Immature natural killer cell (primary cell): ENCODE data around the gene MT4. TPM values are rescaled to one million over a fixed set of nuclear protein-coding genes. Genes with fewer than 3 reads are reported as not detected.

Experiments
- DNase-seq, 3 donors: peaks; one replicate each; pipeline ENCODE4 v3.0.0; 2022; ENCODE audit warnings: mixed read lengths in 1 of 3
- H3K27ac Mint-ChIP-seq, 6 donors: one replicate each; pipeline ENCODE4 v1.8.0; 2020; ENCODE audit warnings: mixed read lengths in 6 of 6, mild to moderate bottlenecking in 5 of 6, inconsistent platforms in 4 of 6, moderate library complexity in 3 of 6
- H3K27me3 Mint-ChIP-seq, 3 donors: one replicate each; pipeline ENCODE4 v1.8.0; 2020 to 2021; ENCODE audit warnings: low read depth in 3 of 3, mild to moderate bottlenecking in 3 of 3, mixed read lengths in 3 of 3, moderate library complexity in 3 of 3, inconsistent platforms in 1 of 3
- H3K36me3 Mint-ChIP-seq, 3 donors: one replicate each; pipeline ENCODE4 v1.8.0; 2020; ENCODE audit warnings: mixed read lengths in 3 of 3, inconsistent platforms in 2 of 3, mild to moderate bottlenecking in 2 of 3
- H3K4me1 Mint-ChIP-seq, 2 donors: one replicate each; pipeline ENCODE4 v1.8.0; 2020; ENCODE audit warnings: inconsistent platforms in 2 of 2, mild to moderate bottlenecking in 2 of 2, mixed read lengths in 2 of 2, moderate library complexity in 1 of 2
- H3K4me3 Mint-ChIP-seq, 5 donors: one replicate each; pipeline ENCODE4 v1.8.0; 2020; ENCODE audit warnings: mild to moderate bottlenecking in 5 of 5, mixed read lengths in 5 of 5, inconsistent platforms in 3 of 5, moderate library complexity in 3 of 5
- H3K9me3 Mint-ChIP-seq, 6 donors: one replicate each; pipeline ENCODE4 v1.8.0; 2020; ENCODE audit warnings: mild to moderate bottlenecking in 6 of 6, mixed read lengths in 6 of 6, inconsistent platforms in 4 of 6, moderate library complexity in 3 of 6
- polyA plus RNA-seq, 3 donors: library from polyadenylated mRNA; unstranded; fragments of 300-500 nt; fragmentation: Illumina TruSeq; gene quantifications; one replicate each; pipeline ENCODE4 v1.2.3, GENCODE V29; 2021

Gene MT4
- polyA plus RNA-seq, 3 donors from 2014 or later, result not detected

DNA sequence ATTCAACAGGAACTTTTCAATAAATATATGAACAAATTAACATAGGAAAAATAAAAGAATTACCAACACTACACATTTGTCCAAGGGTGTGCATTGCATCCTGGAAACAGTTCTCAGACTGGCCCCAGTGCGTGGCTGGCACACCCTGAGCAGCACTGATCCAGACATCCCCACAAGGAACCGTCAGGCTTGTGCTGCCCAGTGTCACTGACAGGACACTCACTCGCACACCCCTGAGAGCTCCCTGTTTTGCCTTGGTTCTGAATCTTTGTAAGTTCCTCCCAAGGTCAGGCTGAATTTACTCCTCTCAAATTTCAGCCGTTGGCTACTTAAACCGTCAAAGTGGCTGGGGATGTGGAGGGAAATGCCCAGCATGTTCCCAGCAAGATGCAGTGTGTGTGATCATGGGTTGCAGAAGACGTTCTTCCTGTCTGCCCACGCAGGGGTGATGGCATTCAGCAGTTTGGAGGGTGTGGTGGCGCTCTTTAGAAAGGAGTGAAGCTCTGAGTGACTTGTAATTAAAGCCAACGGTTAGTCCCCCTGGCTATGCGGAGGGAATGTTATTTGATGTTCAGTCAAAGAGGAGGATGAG, 45.2 kb downstream of the MT4 start:
- Mint-ChIP-seq H3K27me3 (peaks cover 2 to 19% (median 5%) of the 10 kb centered on the region in 3 donors), H3K36me3 (no peaks in the 10 kb centered on the region), H3K4me3 (peak overlapping the region; percentile 92 to 100 (median 97)), H3K27ac (peak overlapping the region; percentile 88 to 97 (median 94)), H3K9me3 (no peaks in the 10 kb centered on the region), H3K4me1 (peaks cover 53 to 55% of the 10 kb centered on the region in 2 donors)
- DNase-seq, result peak; percentile 43 to 71 (median 62)

DNA sequence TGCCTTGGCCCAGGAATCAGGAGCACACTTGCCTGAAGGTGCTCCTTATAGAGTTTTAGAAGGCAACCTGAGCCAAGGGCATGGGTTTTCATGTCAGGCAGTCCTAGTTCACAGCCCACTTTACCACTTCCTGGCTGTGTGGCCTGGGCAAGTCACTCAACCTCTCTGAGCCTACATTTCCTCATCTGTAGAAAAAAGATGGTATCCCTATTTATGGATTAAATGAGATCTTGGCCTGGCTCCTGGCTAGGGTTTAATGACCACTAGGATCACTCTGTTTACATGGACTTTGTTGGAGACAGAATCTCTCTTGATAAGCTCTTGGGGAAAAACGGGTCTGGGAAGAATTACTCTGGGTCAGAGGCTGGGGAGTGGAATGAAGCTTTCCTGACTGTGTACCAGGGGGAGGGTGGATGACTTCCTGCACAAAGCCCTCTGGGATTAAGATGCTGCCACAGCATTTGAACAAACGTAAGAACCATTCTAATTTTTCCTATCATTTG, 45.8 kb downstream of the MT4 start:
- no peaks in the 10 kb centered on the region for H3K9me3 Mint-ChIP-seq
- H3K4me3 Mint-ChIP-seq, result peak overlapping the region; percentile 92 to 100 (median 97)
- H3K27me3 Mint-ChIP-seq, result peaks cover 2 to 19% (median 5%) of the 10 kb centered on the region in 3 donors
- peaks cover 53 to 55% of the 10 kb centered on the region in 2 donors for H3K4me1 Mint-ChIP-seq
- H3K27ac Mint-ChIP-seq, result peak overlapping the region; percentile 88 to 97 (median 94)
- H3K36me3 Mint-ChIP-seq, result no peaks in the 10 kb centered on the region
- DNase-seq, result no peak

DNA sequence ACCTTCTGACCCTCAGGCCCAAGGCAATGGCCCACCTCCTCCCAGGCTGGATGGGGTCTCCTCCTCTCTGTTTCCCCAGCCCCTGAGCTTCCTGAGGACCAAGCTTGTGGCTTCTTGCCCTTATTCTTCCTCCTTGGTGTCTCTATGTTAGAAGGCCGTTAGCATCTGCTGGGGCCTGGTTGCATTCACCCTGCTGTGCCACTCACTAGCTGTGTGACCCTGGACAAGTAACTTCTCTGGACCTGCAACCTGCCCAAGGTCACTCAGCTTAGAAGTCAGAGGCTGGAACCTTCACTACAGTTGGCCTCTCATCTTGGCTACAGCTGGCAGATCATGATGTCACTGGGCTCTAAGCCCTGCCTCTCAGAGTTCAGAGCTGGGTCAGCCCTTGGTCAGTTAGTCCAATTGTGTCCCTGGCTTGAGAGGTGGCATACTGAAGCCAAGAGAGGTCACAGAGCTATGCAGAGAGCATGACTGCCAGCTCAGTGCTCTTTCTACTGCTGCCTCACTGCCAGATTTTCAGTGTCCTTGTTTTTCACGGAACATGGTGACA, 46.5 kb downstream of the MT4 start:
- H3K4me3 Mint-ChIP-seq, result peak overlapping the region in 4 of 5 donors; percentile 5 to 61 (median 24)
- peaks cover 2 to 19% (median 5%) of the 10 kb centered on the region in 3 donors for H3K27me3 Mint-ChIP-seq
- H3K9me3 Mint-ChIP-seq, result no peaks in the 10 kb centered on the region
- peaks cover 51 to 52% of the 10 kb centered on the region in 2 donors for H3K4me1 Mint-ChIP-seq
- H3K27ac Mint-ChIP-seq, result peak overlapping the region; percentile 88 to 97 (median 94)
- no peak for DNase-seq
- no peaks in the 10 kb centered on the region for H3K36me3 Mint-ChIP-seq

DNA sequence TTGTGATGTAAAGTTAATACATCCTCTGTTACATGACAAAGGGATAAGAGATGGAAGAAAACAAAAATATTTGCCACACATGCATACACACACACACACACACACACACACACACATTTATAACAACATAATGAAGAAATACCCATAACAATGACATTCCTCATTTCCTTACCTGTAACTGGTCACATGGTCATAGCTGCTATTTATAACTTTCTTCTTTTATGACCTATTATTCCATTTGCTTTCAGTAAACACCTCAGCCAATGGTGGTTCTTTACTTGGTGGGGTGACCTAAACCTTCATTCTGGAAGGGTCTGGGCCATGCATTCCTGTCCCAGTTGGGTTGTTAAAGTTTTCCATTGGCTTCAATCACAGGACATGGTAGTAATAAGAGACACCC, 48.8 kb downstream of the MT4 start:
- H3K9me3 Mint-ChIP-seq, result no peaks in the 10 kb centered on the region
- peaks cover 40 to 41% of the 10 kb centered on the region in 2 donors for H3K4me1 Mint-ChIP-seq
- no peak for DNase-seq
- peak overlapping the region in 1 of 6 donors; percentile 13 for H3K27ac Mint-ChIP-seq
- no peaks in the 10 kb centered on the region for H3K36me3 Mint-ChIP-seq
- no peak overlapping the region for H3K4me3 Mint-ChIP-seq
- H3K27me3 Mint-ChIP-seq, result peaks cover 8 to 14% (median 13%) of the 10 kb centered on the region in 3 donors

DNA sequence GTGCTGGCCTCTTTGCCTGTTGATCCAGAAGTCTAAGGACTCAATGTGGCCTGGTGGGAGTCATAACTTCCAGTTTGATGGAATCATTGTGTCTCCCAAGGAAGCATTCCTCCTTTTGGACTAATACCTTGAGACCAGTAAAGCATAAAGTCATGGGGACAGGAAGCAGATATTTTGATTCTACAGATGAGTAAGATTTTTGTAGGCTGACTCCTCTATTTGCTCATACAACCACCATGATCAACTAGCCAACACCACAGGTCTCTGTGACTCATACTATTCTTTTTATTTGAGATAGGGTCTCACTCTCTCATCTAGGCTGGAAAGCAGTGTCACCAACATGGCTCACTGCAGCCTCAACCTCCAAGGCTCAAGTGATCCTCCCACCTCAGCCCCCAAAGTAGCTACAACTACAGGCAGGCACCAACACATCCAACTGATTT, 49.7 kb downstream of the MT4 start:
- no peak for DNase-seq
- Mint-ChIP-seq H3K9me3 (no peaks in the 10 kb centered on the region), H3K27me3 (peaks cover 8 to 16% (median 9%) of the 10 kb centered on the region in 3 donors), H3K4me1 (peaks cover 31 to 33% of the 10 kb centered on the region in 2 donors), H3K4me3 (no peak overlapping the region), H3K27ac (no peak overlapping the region), H3K36me3 (no peaks in the 10 kb centered on the region)

DNA sequence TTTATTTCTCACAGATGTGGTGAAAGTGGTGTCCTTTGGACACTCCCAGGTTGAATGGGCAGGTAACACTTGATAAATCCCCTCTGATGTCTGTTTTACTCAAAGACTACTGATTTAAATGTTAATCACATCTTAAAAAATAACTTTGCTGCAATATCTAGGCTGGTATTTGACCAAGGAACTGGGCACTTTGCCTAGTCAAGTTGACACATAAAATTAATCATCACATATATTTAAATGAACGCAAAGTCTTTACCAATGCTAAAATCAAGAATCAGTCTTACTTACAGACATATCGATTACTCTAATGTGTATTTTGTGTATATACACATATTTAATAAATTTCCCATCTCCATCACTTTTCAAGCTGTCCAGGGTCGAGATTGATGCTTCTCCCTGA, 50.5 kb downstream of the MT4 start:
- H3K4me1 Mint-ChIP-seq, result peaks cover 23 to 25% of the 10 kb centered on the region in 2 donors
- peaks cover 2 to 19% (median 8%) of the 10 kb centered on the region in 3 donors for H3K27me3 Mint-ChIP-seq
- H3K4me3 Mint-ChIP-seq, result no peak overlapping the region
- no peak overlapping the region for H3K27ac Mint-ChIP-seq
- no peaks in the 10 kb centered on the region for H3K36me3 Mint-ChIP-seq
- no peak for DNase-seq
- no peaks in the 10 kb centered on the region for H3K9me3 Mint-ChIP-seq

DNA sequence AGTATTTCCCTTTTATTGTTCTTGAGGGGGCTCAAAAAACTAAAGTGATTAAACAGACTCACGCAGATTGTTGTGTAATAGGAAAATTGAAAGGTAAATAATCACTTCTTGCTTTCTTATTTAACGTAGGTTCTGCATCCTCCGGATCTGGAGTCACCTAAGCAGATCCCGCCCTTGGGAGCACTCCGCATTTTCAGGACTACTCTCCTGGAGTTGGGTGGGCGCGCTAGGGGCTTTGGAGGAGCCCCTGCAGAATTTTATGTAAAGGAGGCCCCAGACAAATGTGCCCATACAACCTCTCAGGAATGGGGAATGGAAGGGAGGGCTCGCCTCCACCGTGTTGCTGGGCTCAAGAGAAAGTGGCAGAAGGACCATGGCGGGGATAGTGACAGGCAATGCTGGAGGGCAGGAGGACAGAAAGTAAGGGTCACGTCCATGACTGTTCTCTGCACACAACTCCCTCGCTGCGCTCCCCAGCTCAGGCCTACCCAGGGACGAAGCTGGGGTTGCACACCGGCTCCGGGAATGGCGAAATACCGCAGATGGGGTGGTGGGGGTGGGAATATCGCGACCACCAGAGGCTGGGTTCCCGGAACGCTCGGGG, 51.8 kb downstream of the MT4 start:
- Mint-ChIP-seq H3K9me3 (no peaks in the 10 kb centered on the region), H3K4me3 (peak overlapping the region in 4 of 5 donors; percentile 28 to 69 (median 44)), H3K36me3 (no peaks in the 10 kb centered on the region), H3K4me1 (peaks cover 10 to 11% of the 10 kb centered on the region in 2 donors), H3K27me3 (peaks cover 0 to 19% (median 10%) of the 10 kb centered on the region in 3 donors), H3K27ac (peak overlapping the region in 1 of 6 donors; percentile 34)
- DNase-seq, result no peak

DNA sequence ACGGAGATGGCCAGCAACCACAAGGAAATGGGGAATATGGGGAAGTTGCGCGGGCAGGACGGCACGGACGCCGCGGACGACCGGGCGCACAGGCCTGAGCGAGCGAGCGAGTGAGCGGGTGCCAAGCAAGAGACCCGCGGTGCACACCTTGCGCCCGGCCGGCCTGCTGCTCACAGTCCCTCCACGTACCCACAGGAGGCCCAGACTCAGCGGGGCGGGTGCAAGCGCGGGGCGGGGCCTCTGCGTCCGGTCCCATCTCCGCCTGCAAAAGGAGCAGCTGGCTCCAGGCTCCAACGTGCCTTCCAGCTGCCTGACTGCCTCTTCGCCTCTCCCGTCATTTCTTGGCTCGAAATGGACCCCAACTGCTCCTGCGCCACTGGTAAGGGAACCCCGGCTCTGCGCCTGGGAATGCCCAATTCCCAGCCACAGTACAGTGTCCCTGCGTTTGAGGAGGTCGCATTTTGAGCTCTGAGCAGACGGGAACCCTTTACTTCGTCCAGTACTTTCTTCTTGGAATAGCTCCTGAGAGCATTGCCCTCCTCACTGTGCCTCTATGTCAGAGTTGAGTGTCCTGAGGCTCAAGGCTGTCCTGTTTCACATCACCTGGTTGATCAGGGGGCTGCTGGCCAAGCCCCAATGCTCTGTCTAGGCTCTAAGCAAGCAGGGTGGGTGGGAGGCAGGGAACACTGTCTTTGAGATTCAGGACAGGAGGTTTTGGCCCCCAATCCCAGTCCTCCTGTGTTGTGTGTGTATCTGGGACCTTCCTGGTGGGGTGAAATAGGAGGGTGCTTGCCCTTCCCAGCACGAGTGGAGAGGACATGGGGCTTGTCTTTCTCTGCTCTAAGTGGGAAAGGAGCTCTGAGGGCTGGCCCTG, 52.6 kb downstream of the MT4 start:
- peaks cover 10 to 11% of the 10 kb centered on the region in 2 donors for H3K4me1 Mint-ChIP-seq
- H3K36me3 Mint-ChIP-seq, result no peaks in the 10 kb centered on the region
- H3K4me3 Mint-ChIP-seq, result peak overlapping the region; percentile 36 to 69 (median 47)
- H3K27ac Mint-ChIP-seq, result no peak overlapping the region
- DNase-seq, result peak in 1 of 3 donors; percentile 35
- H3K27me3 Mint-ChIP-seq, result peaks cover 0 to 19% (median 10%) of the 10 kb centered on the region in 3 donors
- H3K9me3 Mint-ChIP-seq, result no peaks in the 10 kb centered on the region

DNA sequence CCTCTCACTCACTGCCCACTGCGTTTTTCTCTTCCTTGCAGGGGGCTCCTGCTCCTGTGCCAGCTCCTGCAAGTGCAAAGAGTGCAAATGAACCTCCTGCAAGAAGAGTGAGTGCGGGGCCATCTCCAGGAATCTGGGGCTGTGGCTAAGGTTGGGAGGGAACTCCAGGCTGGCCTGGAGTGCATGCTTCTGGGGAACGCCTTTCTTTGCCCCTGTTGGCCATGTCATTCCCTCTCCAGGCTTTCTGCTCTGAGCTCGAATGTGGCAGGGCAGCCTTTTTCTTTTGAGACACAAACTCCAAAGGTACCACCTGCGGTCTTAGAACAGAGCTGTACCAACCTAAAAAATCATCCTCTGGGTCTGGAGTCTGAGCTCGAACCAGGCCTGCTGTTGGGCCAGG, 53.3 kb downstream of the MT4 start:
- no peaks in the 10 kb centered on the region for H3K9me3 Mint-ChIP-seq
- peaks cover 10 to 11% of the 10 kb centered on the region in 2 donors for H3K4me1 Mint-ChIP-seq
- H3K27ac Mint-ChIP-seq, result no peak overlapping the region
- H3K36me3 Mint-ChIP-seq, result no peaks in the 10 kb centered on the region
- H3K27me3 Mint-ChIP-seq, result peaks cover 0 to 21% (median 10%) of the 10 kb centered on the region in 3 donors
- peak overlapping the region in 1 of 5 donors; percentile 3 for H3K4me3 Mint-ChIP-seq
- no peak for DNase-seq

Other genes with a start within 250 kb of the MT4 start
- 10 to 100 TPM; 17.8 to 63.3 (median 40.3) TPM for gene AMFR, start 139.5 kb upstream of the MT4 start, polyA plus RNA-seq
- 10 to 100 TPM; 71.2 to 79.8 (median 76.8) TPM for gene NUDT21, start 113.7 kb upstream of the MT4 start, polyA plus RNA-seq
- gene OGFOD1, start 113.5 kb upstream of the MT4 start, polyA plus RNA-seq, result 10 to 100 TPM; 61.1 to 96.7 (median 80.5) TPM
- gene BBS2, start 45.0 kb upstream of the MT4 start, polyA plus RNA-seq, result 10 to 100 TPM; 16.9 to 25.6 (median 19.2) TPM
- gene MT3, start 24.5 kb downstream of the MT4 start, polyA plus RNA-seq, result not detected
- gene MT2A, start 43.5 kb downstream of the MT4 start, polyA plus RNA-seq, result 100 to 1,000 TPM; 139 to 321 (median 313) TPM
- 1 to 10 TPM in 2 of 3 donors, not detected in 1; 1.4 to 2.5 TPM for gene MT1E, start 60.7 kb downstream of the MT4 start, polyA plus RNA-seq
- gene MT1M, start 67.6 kb downstream of the MT4 start, polyA plus RNA-seq, result not detected
- not detected for gene MT1A, start 73.6 kb downstream of the MT4 start, polyA plus RNA-seq
- not detected for gene MT1B, start 86.8 kb downstream of the MT4 start, polyA plus RNA-seq
- gene MT1F, start 92.9 kb downstream of the MT4 start, polyA plus RNA-seq, result 10 to 100 TPM in 2 of 3 donors, 1 to 10 TPM in 1; 6.4 to 39.1 (median 20.6) TPM
- not detected for gene MT1G, start 103.0 kb downstream of the MT4 start, polyA plus RNA-seq
- not detected for gene MT1H, start 104.7 kb downstream of the MT4 start, polyA plus RNA-seq
- 10 to 100 TPM; 23.2 to 73.5 (median 69.4) TPM for gene MT1X, start 117.4 kb downstream of the MT4 start, polyA plus RNA-seq
- 10 to 100 TPM; 57.1 to 91.4 (median 68.3) TPM for gene NUP93, start 165.1 kb downstream of the MT4 start, polyA plus RNA-seq